Transverse colon (tissue), 3 donors: ENCODE data around the gene DIPK1B.

Source experiments
- CTCF ChIP-seq, 5 experiments: fragments of 200-600 bp in 3 of 5; fragments of 450-650 bp in 2 of 5; sonication (generic) in 3 of 5; IDR thresholded peaks; 1 replicate in 2 of 5; 2 replicates in 3 of 5; pipeline ENCODE4 v1.5.1; 2016 to 2017; ENCODE audit warnings: antibody characterized with exemption in 5 of 5, inconsistent platforms in 3 of 5, mild to moderate bottlenecking in 2 of 5, moderate library complexity in 1 of 5
- EP300 ChIP-seq: sonication (generic); formaldehyde crosslinking; IDR thresholded peaks from one replicate; pipeline ENCODE4 v1.6.1; 2017; ENCODE audit warnings: antibody characterized with exemption, low read depth

DNA sequence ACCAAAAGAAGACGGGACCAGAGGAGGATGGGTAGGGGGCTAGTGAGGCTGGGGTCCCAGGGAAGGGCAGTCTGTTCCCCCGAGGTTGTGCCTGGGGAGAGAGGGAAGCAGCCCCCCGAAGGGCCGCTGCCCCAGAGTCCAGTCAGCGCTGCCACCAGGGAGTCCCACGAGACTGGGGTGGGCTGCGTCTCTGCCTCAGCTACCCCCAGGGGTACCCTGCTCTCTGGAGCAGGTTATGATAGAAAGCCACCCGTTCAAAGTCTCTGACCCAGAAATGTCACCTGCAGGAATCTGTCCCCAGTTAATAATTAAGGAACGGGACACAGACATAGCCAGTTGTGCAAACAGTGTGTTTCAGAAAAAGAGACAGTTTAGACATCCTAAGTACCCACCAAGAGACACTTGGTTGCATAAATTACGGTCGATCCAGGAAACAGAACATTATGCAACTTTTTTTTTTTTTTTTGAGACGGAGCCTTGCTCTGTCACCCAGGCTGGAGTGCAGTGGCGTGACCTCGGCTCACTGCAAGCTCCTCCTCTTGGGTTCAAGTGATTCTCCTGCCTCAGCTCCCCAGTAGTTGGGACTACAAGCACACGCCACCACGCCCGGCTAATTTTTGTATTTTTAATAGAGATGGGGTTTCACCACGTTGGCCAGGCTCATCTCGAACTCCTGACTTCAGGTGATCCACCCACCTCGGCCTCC, 14.4 kb upstream of the DIPK1B start:
- TF ChIP-seq CTCF (IDR thresholded peaks at IDR 0.05) (no peak), EP300 (no peak)
